Measurements from ENCODE around the gene CCDC85C. TPM values are rescaled to one million over a fixed set of nuclear protein-coding genes. Genes with fewer than 3 reads are reported as not detected.

The CCDC85C gene
- polyA plus RNA-seq, 1 of the 3 experiments (the other 2 are of a cell fraction), result 9.6 TPM

DNA sequence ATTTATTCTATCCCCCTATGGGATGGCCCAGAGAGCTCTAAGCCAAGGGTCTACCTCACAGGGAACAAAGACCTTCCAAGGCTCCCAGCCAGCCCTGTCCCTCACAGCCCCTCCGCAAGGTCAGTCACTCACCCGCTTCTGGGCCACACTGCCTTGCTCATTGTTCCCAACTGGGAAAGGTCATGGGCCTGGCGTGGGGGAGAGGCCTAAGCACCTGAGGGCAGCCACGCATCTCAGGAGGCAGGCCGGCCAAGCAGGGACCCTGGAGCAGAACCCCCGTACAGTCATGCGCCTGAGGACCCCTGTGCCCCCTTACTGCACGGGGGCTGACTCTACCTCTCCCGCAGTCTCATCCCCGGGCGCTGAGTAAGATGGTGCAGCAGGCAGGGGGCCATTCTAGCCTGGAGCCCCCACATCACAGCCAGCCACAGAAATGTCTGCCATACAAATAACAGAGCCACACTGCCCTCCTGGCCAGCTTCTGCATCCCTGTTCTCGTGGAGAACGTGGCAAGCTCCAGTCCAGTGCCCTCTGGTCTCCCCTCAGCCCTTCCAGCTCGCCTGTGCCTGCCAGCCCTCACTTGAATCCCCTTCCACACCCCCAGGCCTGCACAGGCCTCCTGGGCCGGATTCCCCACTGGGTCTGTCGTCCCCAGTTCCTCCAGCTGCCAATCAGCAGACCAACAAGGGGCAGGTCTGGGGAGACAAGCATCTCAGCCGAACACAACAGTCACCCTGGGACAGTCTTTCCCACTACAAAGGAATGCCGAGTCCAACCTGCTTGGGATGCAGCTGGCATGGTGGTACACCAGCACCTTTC lies 16.3 kb downstream of the CCDC85C start:
- ChIA-PET POLR2A (interaction anchor here (1.2 to 2.1 kb wide), 2 partner anchors 8 to 15 kb away, joined by 3 to 7 read pairs; no protein-coding TSS in a partner anchor), CTCF (interaction anchor here (0.8 to 1.8 kb wide), 6 partner anchors 12 to 65 kb away, joined by 3 to 9 read pairs (median 4); no protein-coding TSS in a partner anchor)
- no peak overlapping the region for H2AFZ ChIP-seq (ENCODE audit: low read depth)
- no peaks in the 10 kb centered on the region for H3K9me2 ChIP-seq
- no peak overlapping the region for H3K9ac ChIP-seq
- 95% methylated on average over 18 of the region's 18 CpGs for WGBS (ENCODE audit: low lambda C conversion rate)
- H3K27me3 ChIP-seq (ENCODE audit: insufficient read depth), result no peaks in the 10 kb centered on the region
- H3K4me2 ChIP-seq, result peak overlapping the region; percentile 47
- H4K20me1 ChIP-seq (ENCODE audit: insufficient read depth), result peaks cover 22% of the 10 kb centered on the region; the same call in 1 of the 2 replicates
- H3K9me3 ChIP-seq, result no peaks in the 10 kb centered on the region
- TF ChIP-seq, protein P1, sequence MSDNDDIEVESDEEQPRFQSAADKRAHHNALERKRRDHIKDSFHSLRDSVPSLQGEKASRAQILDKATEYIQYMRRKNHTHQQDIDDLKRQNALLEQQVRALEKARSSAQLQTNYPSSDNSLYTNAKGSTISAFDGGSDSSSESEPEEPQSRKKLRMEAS (IDR thresholded peaks at IDR 0.05; ENCODE audit: low read depth), result no peak
- TF ChIP-seq, protein P2, sequence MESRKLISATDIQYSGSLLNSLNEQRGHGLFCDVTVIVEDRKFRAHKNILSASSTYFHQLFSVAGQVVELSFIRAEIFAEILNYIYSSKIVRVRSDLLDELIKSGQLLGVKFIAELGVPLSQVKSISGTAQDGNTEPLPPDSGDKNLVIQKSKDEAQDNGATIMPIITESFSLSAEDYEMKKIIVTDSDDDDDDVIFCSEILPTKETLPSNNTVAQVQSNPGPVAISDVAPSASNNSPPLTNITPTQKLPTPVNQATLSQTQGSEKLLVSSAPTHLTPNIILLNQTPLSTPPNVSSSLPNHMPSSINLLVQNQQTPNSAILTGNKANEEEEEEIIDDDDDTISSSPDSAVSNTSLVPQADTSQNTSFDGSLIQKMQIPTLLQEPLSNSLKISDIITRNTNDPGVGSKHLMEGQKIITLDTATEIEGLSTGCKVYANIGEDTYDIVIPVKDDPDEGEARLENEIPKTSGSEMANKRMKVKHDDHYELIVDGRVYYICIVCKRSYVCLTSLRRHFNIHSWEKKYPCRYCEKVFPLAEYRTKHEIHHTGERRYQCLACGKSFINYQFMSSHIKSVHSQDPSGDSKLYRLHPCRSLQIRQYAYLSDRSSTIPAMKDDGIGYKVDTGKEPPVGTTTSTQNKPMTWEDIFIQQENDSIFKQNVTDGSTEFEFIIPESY (IDR thresholded peaks at IDR 0.05; ENCODE audit: borderline replicate concordance, low read depth), result no peak
- TF ChIP-seq, protein P3, sequence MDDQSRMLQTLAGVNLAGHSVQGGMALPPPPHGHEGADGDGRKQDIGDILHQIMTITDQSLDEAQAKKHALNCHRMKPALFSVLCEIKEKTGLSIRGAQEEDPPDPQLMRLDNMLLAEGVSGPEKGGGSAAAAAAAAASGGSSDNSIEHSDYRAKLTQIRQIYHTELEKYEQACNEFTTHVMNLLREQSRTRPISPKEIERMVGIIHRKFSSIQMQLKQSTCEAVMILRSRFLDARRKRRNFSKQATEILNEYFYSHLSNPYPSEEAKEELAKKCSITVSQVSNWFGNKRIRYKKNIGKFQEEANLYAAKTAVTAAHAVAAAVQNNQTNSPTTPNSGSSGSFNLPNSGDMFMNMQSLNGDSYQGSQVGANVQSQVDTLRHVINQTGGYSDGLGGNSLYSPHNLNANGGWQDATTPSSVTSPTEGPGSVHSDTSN (IDR thresholded peaks at IDR 0.05), result no peak
- no peak for TF ChIP-seq FOXM1 (IDR thresholded peaks at IDR 0.05; ENCODE audit: low read depth)
- TF ChIP-seq POLR2AphosphoS5 (IDR thresholded peaks at IDR 0.05; ENCODE audit: low read depth, low read length), result no peak
- no peak for TF ChIP-seq EP300 (IDR thresholded peaks at IDR 0.05; ENCODE audit: borderline replicate concordance in 1 of 2, low read depth in 1 of 2, low read length in 1 of 2)
- TF ChIP-seq NFIC (IDR thresholded peaks at IDR 0.05; ENCODE audit: borderline replicate concordance), result no peak
- TF ChIP-seq RCOR1 (IDR thresholded peaks at IDR 0.05; ENCODE audit: low read length), result no peak
- TF ChIP-seq, protein P4, sequence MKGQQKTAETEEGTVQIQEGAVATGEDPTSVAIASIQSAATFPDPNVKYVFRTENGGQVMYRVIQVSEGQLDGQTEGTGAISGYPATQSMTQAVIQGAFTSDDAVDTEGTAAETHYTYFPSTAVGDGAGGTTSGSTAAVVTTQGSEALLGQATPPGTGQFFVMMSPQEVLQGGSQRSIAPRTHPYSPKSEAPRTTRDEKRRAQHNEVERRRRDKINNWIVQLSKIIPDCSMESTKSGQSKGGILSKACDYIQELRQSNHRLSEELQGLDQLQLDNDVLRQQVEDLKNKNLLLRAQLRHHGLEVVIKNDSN (IDR thresholded peaks at IDR 0.05; ENCODE audit: borderline replicate concordance, low read depth), result no peak
- no peak for TF ChIP-seq YY1 (IDR thresholded peaks at IDR 0.05; ENCODE audit: low read depth)
- TF ChIP-seq RFX5 (IDR thresholded peaks at IDR 0.05; ENCODE audit: low read length), result no peak
- no peak for TF ChIP-seq EZH2phosphoT487 (IDR thresholded peaks at IDR 0.05; ENCODE audit: borderline replicate concordance, low read depth)
- TF ChIP-seq, protein P5, sequence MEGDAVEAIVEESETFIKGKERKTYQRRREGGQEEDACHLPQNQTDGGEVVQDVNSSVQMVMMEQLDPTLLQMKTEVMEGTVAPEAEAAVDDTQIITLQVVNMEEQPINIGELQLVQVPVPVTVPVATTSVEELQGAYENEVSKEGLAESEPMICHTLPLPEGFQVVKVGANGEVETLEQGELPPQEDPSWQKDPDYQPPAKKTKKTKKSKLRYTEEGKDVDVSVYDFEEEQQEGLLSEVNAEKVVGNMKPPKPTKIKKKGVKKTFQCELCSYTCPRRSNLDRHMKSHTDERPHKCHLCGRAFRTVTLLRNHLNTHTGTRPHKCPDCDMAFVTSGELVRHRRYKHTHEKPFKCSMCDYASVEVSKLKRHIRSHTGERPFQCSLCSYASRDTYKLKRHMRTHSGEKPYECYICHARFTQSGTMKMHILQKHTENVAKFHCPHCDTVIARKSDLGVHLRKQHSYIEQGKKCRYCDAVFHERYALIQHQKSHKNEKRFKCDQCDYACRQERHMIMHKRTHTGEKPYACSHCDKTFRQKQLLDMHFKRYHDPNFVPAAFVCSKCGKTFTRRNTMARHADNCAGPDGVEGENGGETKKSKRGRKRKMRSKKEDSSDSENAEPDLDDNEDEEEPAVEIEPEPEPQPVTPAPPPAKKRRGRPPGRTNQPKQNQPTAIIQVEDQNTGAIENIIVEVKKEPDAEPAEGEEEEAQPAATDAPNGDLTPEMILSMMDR (IDR thresholded peaks at IDR 0.05), result no peak
- no peak for TF ChIP-seq JUND (IDR thresholded peaks at IDR 0.05)
- TF ChIP-seq FOSL2 (IDR thresholded peaks at IDR 0.05; ENCODE audit: borderline replicate concordance, low read depth), result no peak
- TF ChIP-seq, protein P6, sequence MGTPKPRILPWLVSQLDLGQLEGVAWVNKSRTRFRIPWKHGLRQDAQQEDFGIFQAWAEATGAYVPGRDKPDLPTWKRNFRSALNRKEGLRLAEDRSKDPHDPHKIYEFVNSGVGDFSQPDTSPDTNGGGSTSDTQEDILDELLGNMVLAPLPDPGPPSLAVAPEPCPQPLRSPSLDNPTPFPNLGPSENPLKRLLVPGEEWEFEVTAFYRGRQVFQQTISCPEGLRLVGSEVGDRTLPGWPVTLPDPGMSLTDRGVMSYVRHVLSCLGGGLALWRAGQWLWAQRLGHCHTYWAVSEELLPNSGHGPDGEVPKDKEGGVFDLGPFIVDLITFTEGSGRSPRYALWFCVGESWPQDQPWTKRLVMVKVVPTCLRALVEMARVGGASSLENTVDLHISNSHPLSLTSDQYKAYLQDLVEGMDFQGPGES (IDR thresholded peaks at IDR 0.05; ENCODE audit: low read depth, low read length), result no peak
- TF ChIP-seq SMC3 (IDR thresholded peaks at IDR 0.05; ENCODE audit: low read depth, low read length), result no peak
- TF ChIP-seq, protein P7, sequence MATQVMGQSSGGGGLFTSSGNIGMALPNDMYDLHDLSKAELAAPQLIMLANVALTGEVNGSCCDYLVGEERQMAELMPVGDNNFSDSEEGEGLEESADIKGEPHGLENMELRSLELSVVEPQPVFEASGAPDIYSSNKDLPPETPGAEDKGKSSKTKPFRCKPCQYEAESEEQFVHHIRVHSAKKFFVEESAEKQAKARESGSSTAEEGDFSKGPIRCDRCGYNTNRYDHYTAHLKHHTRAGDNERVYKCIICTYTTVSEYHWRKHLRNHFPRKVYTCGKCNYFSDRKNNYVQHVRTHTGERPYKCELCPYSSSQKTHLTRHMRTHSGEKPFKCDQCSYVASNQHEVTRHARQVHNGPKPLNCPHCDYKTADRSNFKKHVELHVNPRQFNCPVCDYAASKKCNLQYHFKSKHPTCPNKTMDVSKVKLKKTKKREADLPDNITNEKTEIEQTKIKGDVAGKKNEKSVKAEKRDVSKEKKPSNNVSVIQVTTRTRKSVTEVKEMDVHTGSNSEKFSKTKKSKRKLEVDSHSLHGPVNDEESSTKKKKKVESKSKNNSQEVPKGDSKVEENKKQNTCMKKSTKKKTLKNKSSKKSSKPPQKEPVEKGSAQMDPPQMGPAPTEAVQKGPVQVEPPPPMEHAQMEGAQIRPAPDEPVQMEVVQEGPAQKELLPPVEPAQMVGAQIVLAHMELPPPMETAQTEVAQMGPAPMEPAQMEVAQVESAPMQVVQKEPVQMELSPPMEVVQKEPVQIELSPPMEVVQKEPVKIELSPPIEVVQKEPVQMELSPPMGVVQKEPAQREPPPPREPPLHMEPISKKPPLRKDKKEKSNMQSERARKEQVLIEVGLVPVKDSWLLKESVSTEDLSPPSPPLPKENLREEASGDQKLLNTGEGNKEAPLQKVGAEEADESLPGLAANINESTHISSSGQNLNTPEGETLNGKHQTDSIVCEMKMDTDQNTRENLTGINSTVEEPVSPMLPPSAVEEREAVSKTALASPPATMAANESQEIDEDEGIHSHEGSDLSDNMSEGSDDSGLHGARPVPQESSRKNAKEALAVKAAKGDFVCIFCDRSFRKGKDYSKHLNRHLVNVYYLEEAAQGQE (IDR thresholded peaks at IDR 0.05; ENCODE audit: low read depth, low read length), result no peak
- TF ChIP-seq FOXJ3 (CRISPR knock-in tag; IDR thresholded peaks at IDR 0.05), result no peak
- no peak for TF ChIP-seq TEAD4 (IDR thresholded peaks at IDR 0.05; ENCODE audit: borderline replicate concordance, insufficient read depth)
- H3K27ac ChIP-seq (ENCODE audit: low read depth in 2 of 2, low read length in 1 of 2), result peak overlapping the region; percentile 25 to 95
- DNase-seq, result no peak
- no peaks in the 10 kb centered on the region for H3F3A ChIP-seq (replicated peaks; ENCODE audit: insufficient read depth)
- H3K36me3 ChIP-seq (replicated peaks in 1 of 2; ENCODE audit: control insufficient read depth in 1 of 2, insufficient read depth in 2 of 2, low read length in 1 of 2), result no peaks in the 10 kb centered on the region
- no peak overlapping the region for H3K4me3 ChIP-seq (ENCODE audit: low read depth in 2 of 2, low read length in 1 of 2)
- peaks cover 98% of the 10 kb centered on the region for H3K79me2 ChIP-seq (ENCODE audit: insufficient read depth)
- H3K4me1 ChIP-seq (ENCODE audit: control insufficient read depth in 1 of 2, insufficient read depth in 2 of 2, low read depth in 1 of 2, low read length in 1 of 2), result peaks cover 28 to 72% of the 10 kb centered on the region in 2 experiments
